HT-29 (cell line): Measurements from ENCODE around the gene PRDM10. TPM values are rescaled to one million over a fixed set of nuclear protein-coding genes. Genes with fewer than 3 reads are reported as not detected.
"Not testable (repeated sequence)": the region's sequence is repeated elsewhere in the genome, so short reads cannot be mapped to it uniquely, and the experiment has no call there.

Experiments used
- DNase-seq: peaks from one replicate; pipeline ENCODE4 v3.0.0-alpha.2; 2015; ENCODE audit warnings: low spot score
- total RNA-seq: library from RNA; depleted of rRNA; stranded (reverse); fragments of >200 nt; shearing (Covaris generic); gene quantifications from 2 replicates; pipeline ENCODE4 v1.2.3, GENCODE V29; 2014; rRNA removed

The PRDM10 gene
- total RNA-seq, result 10.4 and 17.7 TPM in 2 replicates

- DNase-seq, result peak; percentile 96
Measured at GRCh38 chr11:130002352-130002845, at the start of gene PRDM10. Gene PRDM10 (minus strand): TSS chr11:130002835. CDS start chr11:129960964, 41,871 bp downstream.

GRCh38 chr11:130051082-130051481, 48.4 kb upstream of the PRDM10 start:
- DNase-seq, result no peak

- no peak for DNase-seq
Measured at GRCh38 chr11:130050257-130050656, 47.6 kb upstream of the PRDM10 start.

GRCh38 chr11:130049328-130049771, 46.7 kb upstream of the PRDM10 start:
- DNase-seq, result no peak

- no peak for DNase-seq
Measured at GRCh38 chr11:130047141-130047540, 44.5 kb upstream of the PRDM10 start.

GRCh38 chr11:130043575-130043974, 40.9 kb upstream of the PRDM10 start:
- DNase-seq, result no peak

GRCh38 chr11:130042093-130042591, 39.5 kb upstream of the PRDM10 start:
- no peak for DNase-seq

GRCh38 chr11:130040281-130040940, 37.8 kb upstream of the PRDM10 start:
- DNase-seq, result no peak

GRCh38 chr11:130037881-130038585, 35.4 kb upstream of the PRDM10 start:
- no peak for DNase-seq

GRCh38 chr11:130037058-130037457, 34.4 kb upstream of the PRDM10 start:
- no peak for DNase-seq

GRCh38 chr11:130034236-130034635, 31.6 kb upstream of the PRDM10 start:
- no peak for DNase-seq

GRCh38 chr11:130032931-130033330, 30.3 kb upstream of the PRDM10 start:
- DNase-seq, result no peak

- DNase-seq, result no peak
Measured at GRCh38 chr11:130031945-130032344, 29.3 kb upstream of the PRDM10 start.

- DNase-seq, result no peak
Measured at GRCh38 chr11:130031056-130031455, 28.4 kb upstream of the PRDM10 start.

GRCh38 chr11:130029137-130029536, 26.5 kb upstream of the PRDM10 start:
- DNase-seq, result peak; percentile 65

- DNase-seq, result no peak
Measured at GRCh38 chr11:130025371-130025770, 22.7 kb upstream of the PRDM10 start.

- no peak for DNase-seq
Measured at GRCh38 chr11:130024361-130024760, 21.7 kb upstream of the PRDM10 start.

GRCh38 chr11:130023204-130023603, 20.6 kb upstream of the PRDM10 start:
- DNase-seq, result peak; percentile 63

GRCh38 chr11:130022799-130023198, 20.2 kb upstream of the PRDM10 start:
- DNase-seq, result no peak

- not testable (repeated sequence) for DNase-seq
Measured at GRCh38 chr11:130021606-130022005, 19.0 kb upstream of the PRDM10 start.

- DNase-seq, result no peak
Measured at GRCh38 chr11:130020323-130020722, 17.7 kb upstream of the PRDM10 start.

GRCh38 chr11:130015846-130016245, 13.2 kb upstream of the PRDM10 start:
- DNase-seq, result not testable (repeated sequence)

- no peak for DNase-seq
Measured at GRCh38 chr11:130008326-130008725, 5.7 kb upstream of the PRDM10 start.
